ENCODE measurements around the gene SNX8. TPM values are rescaled to one million over a fixed set of nuclear protein-coding genes. Genes with fewer than 3 reads are reported as not detected.
A peak's percentile ranks its signal among the peaks of the same experiment; 100 is the strongest.

SNX8 gene
- total RNA-seq, 2 donors from 2014 or later = 23.7 to 31.8 TPM

DNA sequence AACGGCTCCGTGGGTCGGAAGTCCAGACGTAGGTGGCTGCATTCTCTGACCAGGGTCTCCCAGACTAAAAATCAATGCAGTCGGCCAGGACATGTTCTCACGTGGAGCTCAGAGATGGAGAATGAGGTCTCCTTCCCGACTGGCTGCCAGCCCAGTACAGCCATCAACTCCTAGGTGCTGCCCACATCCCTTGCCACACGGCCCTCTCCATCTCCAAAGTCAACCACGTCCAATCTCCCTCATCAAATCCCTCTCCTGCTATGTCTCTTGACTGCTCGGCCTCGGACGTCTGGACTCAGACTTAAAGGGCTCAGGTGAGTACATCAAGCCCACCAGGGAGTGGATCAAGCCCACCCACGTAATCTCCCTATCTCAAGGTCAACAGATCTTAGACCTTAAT, 88.4 kb downstream of the SNX8 start:
- no peak overlapping the region for H3K27ac Mint-ChIP-seq
- no peak overlapping the region for H3K4me3 Mint-ChIP-seq
- H3K27me3 Mint-ChIP-seq = no peaks in the 10 kb centered on the region
- no peaks in the 10 kb centered on the region for H3K9me3 Mint-ChIP-seq
- no peak for ATAC-seq (replicated peaks)
- peaks cover 61% of the 10 kb centered on the region for H3K36me3 Mint-ChIP-seq (ENCODE audit: low read depth)
- H3K4me1 Mint-ChIP-seq = peaks cover 5% of the 10 kb centered on the region

DNA sequence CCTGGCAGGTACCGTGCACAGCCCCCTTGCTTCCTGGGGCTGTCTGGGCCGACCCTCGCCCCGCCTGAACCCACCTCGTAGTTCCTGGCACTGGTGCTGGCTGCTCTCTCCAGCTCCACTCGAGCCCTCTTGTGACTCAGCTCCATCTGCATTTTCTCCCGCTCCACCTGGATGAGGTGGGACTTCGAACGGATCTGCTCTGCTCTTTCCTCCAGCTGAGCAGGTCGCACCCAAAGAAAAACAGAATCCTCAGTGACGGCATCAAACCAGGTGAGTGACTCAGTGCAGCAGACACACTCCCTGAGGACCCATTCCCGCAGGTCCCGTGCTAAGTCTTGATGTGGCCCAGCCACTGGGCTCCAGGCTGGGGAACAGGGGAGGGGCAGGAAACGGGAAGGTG, 88.9 kb downstream of the SNX8 start:
- no peak for ATAC-seq (replicated peaks)
- H3K27me3 Mint-ChIP-seq = no peaks in the 10 kb centered on the region
- no peaks in the 10 kb centered on the region for H3K9me3 Mint-ChIP-seq
- H3K4me3 Mint-ChIP-seq = no peak overlapping the region
- H3K27ac Mint-ChIP-seq = no peak overlapping the region
- peaks cover 5% of the 10 kb centered on the region for H3K4me1 Mint-ChIP-seq
- peaks cover 61% of the 10 kb centered on the region for H3K36me3 Mint-ChIP-seq (ENCODE audit: low read depth)

DNA sequence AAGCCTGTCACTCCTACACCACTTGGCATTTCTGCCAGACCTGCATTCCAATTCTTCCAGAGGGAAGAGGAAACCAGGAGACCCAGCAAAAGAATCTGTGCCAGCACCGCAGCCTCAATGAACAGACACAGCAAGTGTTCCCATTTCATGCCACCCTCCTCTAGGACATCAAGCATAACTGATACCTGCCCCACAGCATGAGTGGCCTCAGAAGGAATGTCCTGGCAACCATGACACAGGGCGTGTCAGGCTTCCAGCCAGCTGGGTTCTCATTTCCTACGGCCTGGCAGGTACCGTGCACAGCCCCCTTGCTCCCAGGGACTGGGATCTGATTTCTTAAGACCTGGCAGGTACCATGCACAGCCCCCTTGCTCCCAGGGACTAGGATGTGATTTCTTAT, 89.3 kb downstream of the SNX8 start:
- H3K9me3 Mint-ChIP-seq = no peaks in the 10 kb centered on the region
- peaks cover 58% of the 10 kb centered on the region for H3K36me3 Mint-ChIP-seq (ENCODE audit: low read depth)
- ATAC-seq (replicated peaks) = no peak

DNA sequence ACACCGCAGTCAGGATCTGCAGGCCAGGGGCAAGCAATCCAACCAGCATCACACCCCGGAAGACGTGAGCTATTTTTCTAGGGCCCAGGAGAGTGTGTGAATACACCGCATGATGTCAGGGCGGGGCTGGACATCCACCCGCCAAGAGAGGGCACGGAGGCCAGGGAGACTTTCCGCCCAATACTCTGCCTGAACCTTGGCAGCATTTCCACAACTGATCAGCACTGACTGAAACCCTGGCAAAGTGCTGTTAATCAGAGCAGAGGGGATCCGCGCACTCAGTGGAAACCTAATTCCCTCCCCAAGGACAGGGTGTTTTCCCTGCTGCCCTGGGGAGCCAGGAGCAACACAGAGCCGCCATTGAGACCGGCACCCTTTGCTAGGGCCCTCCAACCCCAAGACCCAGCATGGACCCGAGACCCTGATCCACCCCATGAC, 89.7 kb downstream of the SNX8 start:
- ATAC-seq (replicated peaks) = no peak
- H3K9me3 Mint-ChIP-seq = no peaks in the 10 kb centered on the region
- H3K36me3 Mint-ChIP-seq (ENCODE audit: low read depth) = peaks cover 53% of the 10 kb centered on the region
- no peak overlapping the region for H3K4me3 Mint-ChIP-seq
- H3K4me1 Mint-ChIP-seq = peaks cover 1% of the 10 kb centered on the region
- H3K27ac Mint-ChIP-seq = no peak overlapping the region
- no peaks in the 10 kb centered on the region for H3K27me3 Mint-ChIP-seq

More for the DNA sequence above, 89.3 kb downstream of the SNX8 start:
- Mint-ChIP-seq H3K27ac (no peak overlapping the region), H3K4me3 (no peak overlapping the region), H3K4me1 (peaks cover 5% of the 10 kb centered on the region), H3K27me3 (no peaks in the 10 kb centered on the region)

DNA sequence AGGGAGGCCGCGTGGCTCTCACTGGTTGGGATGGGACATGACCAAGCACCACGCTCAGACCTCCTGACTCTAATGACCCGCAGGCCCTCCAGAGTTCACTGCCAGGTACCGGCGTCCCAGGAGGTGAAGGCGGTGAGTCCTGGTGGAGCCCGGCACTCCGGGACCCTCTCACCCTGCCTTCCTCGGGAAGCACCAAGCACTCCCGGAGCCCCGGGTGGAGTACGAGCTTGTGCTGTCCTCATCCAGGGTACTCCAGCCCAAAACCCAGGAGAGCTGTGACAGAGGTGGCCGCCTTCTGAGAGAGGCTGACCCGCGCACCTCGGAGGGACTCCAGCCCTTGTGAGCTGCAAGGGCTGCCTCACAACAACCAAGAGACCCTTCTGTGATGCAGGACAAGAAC, 90.9 kb downstream of the SNX8 start:
- Mint-ChIP-seq H3K4me1 (no peaks in the 10 kb centered on the region), H3K4me3 (no peak overlapping the region), H3K9me3 (no peaks in the 10 kb centered on the region), H3K27ac (no peak overlapping the region), H3K36me3 (ENCODE audit: low read depth) (peaks cover 52% of the 10 kb centered on the region), H3K27me3 (no peaks in the 10 kb centered on the region)
- ATAC-seq (replicated peaks) = no peak

DNA sequence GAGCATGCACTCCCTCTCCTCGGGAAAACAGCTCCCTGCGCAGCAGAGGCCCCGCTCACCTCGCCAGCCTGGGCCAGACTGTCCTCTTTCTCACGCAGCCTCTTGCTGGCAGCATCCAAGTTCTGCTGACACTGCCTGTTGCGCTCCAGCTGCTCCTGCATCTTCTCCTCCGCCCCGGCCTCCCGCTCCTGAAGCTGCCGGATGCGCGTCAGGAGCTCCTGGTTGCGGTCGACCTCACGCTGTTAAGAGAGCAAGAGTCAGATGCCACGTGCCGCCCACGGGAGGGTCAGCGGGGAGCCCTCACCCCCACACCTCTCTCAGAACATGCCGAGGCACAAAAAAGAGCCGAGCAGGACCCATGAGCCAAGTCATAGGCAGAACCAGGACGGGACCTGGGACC, 91.7 kb downstream of the SNX8 start:
- no peak for ATAC-seq (replicated peaks)
- Mint-ChIP-seq H3K9me3 (no peaks in the 10 kb centered on the region), H3K27ac (no peak overlapping the region), H3K36me3 (ENCODE audit: low read depth) (peaks cover 52% of the 10 kb centered on the region), H3K4me3 (no peak overlapping the region), H3K27me3 (no peaks in the 10 kb centered on the region), H3K4me1 (no peaks in the 10 kb centered on the region)

DNA sequence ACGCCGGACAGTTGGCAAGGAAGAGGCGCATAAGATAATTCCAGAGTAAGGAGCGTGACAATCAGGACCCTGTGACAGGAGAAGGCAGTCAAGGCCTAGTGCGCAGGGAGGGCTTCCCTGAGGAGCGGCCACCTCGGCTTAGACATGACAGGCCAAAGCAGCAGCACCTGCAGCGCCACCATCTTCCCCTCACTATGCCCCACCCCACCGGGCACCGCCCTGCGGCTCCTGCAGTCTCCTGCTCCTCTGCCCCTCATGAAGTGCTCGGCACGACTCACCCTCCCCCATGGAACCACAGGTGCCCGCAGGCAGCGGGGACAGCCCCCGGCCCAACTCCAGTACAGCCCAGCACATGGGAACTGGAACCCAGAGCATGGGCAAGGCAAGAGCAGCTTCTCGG, 93.3 kb downstream of the SNX8 start:
- Mint-ChIP-seq H3K27ac (no peak overlapping the region), H3K9me3 (no peaks in the 10 kb centered on the region), H3K36me3 (ENCODE audit: low read depth) (peaks cover 59% of the 10 kb centered on the region), H3K4me1 (peaks cover 2% of the 10 kb centered on the region), H3K27me3 (no peaks in the 10 kb centered on the region), H3K4me3 (no peak overlapping the region)
- ATAC-seq (replicated peaks) = no peak

DNA sequence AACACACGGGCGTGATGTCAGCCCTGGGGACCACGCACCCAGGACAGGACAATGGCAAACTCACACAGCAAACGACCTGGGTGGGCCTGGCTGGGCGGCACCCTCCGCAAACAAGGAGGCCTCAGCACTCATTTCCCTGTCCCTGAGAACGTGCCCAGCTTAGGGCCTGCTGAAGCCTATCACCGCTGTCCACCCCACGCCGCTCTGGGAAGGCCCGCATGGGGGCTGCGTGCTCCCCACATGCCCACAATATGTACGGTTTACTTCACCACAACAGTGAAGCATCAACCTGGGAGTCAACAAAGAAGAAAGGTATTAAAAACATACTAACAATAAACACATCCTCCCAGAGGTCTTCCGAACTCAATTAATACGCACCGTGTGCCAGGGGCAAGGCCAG, 93.7 kb downstream of the SNX8 start:
- peaks cover 7% of the 10 kb centered on the region for H3K4me1 Mint-ChIP-seq
- H3K36me3 Mint-ChIP-seq (ENCODE audit: low read depth) = peaks cover 59% of the 10 kb centered on the region
- H3K27me3 Mint-ChIP-seq = no peaks in the 10 kb centered on the region
- no peak overlapping the region for H3K27ac Mint-ChIP-seq
- no peak for ATAC-seq (replicated peaks)
- no peak overlapping the region for H3K4me3 Mint-ChIP-seq
- H3K9me3 Mint-ChIP-seq = no peaks in the 10 kb centered on the region

DNA sequence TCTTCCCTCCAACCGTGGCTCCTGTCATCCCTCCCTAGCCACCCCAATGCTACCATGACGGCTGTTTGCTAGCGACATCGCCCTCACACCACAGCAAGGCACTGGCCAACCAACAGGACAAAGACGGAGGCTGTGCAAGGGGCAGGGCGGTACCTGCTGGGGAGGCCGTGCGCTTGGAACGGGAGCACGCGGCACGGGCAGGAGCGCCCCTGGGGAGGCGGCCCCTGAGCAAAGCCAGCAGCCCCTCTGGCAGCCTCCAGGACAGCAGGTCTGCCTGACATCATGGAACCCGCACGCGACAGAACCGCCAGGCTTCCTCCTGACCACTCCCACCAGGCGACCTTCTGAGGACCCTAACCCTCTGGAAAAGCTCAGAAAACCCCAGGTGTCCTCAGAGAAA, 94.2 kb downstream of the SNX8 start:
- peaks cover 60% of the 10 kb centered on the region for H3K36me3 Mint-ChIP-seq (ENCODE audit: low read depth)
- no peak overlapping the region for H3K4me3 Mint-ChIP-seq
- no peak overlapping the region for H3K27ac Mint-ChIP-seq

DNA sequence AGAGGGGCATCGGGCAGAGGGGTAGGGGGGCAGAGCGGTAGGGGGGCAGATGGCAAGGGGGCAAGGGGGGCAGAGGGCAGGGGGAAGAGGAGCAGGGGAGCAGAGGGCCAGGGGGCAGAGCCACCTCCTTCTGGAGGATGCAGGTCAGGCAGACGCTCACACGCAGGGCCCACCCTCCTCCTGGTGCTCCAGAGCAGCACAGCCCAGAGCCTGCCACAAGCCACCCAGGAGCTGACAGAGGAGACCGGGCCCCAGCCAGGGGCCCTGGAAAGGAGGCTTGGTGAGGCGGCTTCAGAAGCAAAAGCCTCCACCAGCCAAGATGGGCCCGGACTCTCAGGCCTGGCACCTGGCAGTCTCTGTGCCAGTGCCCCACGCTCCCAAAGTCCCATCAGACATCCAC, 94.6 kb downstream of the SNX8 start:
- Mint-ChIP-seq H3K4me1 (peaks cover 9% of the 10 kb centered on the region), H3K36me3 (ENCODE audit: low read depth) (peaks cover 64% of the 10 kb centered on the region), H3K4me3 (no peak overlapping the region), H3K27ac (no peak overlapping the region), H3K27me3 (no peaks in the 10 kb centered on the region), H3K9me3 (no peaks in the 10 kb centered on the region)
- ATAC-seq (replicated peaks) = no peak

More for the DNA sequence above, 94.2 kb downstream of the SNX8 start:
- ATAC-seq (replicated peaks) = no peak
- Mint-ChIP-seq H3K9me3 (no peaks in the 10 kb centered on the region), H3K4me1 (peaks cover 9% of the 10 kb centered on the region), H3K27me3 (no peaks in the 10 kb centered on the region)

DNA sequence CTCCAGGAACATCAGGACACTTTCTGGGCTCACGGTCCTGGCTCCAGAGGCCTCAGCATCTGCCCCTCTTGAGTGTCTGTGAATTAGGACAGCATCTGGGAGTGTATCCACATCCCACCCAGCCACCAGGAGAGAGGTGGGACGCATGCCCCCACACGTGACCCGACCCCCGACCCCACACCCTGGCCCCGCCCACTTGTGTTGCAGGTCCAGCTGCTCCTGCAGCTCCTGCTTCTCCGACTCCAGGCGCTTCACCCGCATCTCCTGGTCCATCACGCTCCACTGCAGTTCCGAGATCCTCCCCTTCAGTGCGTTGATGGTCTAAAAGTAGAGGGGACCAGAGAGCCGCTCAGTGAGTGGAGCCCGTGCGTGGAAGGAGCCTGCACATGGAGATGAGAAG, 95.1 kb downstream of the SNX8 start:
- no peak for ATAC-seq (replicated peaks)
- H3K4me1 Mint-ChIP-seq = peaks cover 9% of the 10 kb centered on the region
- no peak overlapping the region for H3K4me3 Mint-ChIP-seq
- H3K27me3 Mint-ChIP-seq = no peaks in the 10 kb centered on the region
- no peaks in the 10 kb centered on the region for H3K9me3 Mint-ChIP-seq
- peaks cover 63% of the 10 kb centered on the region for H3K36me3 Mint-ChIP-seq (ENCODE audit: low read depth)
- H3K27ac Mint-ChIP-seq = no peak overlapping the region

DNA sequence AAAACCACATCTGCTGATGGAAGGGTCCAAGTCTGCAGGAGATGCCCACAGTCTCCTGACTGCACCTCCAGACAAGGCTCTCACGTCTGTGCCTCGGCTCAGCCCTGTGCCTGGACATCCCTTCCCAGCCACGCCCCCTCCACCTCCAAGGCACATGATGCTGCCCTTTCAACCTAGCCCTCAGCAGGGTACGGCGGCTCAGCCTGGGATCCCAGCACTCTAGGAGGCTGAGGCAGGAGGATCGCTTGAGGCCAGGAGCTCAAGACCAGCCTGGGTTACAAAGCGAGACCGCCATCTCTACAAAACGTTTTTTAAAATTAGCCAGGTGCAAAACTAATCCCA, 95.8 kb downstream of the SNX8 start:
- no peak overlapping the region for H3K27ac Mint-ChIP-seq
- ATAC-seq (replicated peaks) = no peak
- no peaks in the 10 kb centered on the region for H3K27me3 Mint-ChIP-seq
- H3K4me3 Mint-ChIP-seq = no peak overlapping the region
- H3K9me3 Mint-ChIP-seq = no peaks in the 10 kb centered on the region
- H3K4me1 Mint-ChIP-seq = peaks cover 9% of the 10 kb centered on the region
- peaks cover 67% of the 10 kb centered on the region for H3K36me3 Mint-ChIP-seq (ENCODE audit: low read depth)

DNA sequence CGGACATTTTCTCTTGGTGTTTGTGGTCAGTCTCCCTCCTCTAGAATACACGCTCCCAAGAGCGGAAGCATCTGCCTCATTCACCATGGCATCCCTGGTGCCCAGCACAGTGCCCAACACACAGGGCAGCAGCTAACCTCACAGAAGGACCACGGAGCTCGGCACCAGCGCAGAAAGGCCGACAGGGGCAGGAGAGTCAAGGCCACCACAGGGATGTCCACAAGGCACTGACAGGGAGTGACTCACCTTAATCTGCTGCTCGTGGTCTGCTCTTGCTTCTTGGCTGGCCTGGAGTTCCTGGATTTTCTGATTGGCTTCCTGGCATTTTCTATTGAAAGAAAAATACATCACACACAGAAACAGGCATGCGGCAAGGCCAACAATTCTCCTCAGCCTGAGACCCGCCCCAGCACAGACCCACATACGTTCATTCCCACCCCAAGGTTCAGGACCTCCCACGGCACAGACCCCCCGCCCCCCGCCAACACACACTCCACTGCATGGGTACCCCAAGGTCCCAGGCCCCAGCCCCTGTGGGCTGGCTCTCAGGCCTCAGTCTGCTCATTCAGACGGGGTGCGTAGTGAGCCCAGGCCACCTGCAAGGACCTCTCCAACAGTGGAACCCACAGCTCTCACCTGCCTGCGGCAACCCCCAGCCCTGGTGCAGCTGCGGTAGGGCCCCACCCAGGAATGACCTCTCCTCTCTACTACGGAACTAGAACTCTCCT, 96.4 kb downstream of the SNX8 start:
- Mint-ChIP-seq H3K9me3 (no peaks in the 10 kb centered on the region), H3K27me3 (no peaks in the 10 kb centered on the region), H3K4me1 (peaks cover 9% of the 10 kb centered on the region), H3K27ac (no peak overlapping the region), H3K36me3 (ENCODE audit: low read depth) (peaks cover 70% of the 10 kb centered on the region), H3K4me3 (no peak overlapping the region)
- ATAC-seq (replicated peaks) = no peak

DNA sequence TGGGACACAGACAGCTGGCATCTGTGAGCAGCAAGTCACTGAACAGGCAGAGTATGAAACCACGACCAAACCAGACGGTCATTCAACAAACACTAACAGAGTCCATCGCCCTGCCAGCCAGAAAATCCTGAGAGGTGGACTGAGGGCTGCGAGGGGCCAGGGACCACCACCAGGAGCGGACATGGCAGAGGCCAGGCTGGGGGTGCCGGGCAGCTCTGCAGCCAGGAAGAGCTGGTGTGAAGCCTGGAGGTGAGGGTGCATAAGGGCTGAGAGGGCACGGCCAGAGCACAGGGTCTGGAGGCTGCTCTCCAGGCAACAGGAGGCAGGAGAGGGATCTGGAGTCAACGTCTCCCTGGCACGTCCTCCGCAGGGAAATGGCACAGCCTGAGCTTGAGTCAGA, 97.0 kb downstream of the SNX8 start:
- H3K4me1 Mint-ChIP-seq = peaks cover 9% of the 10 kb centered on the region
- H3K36me3 Mint-ChIP-seq (ENCODE audit: low read depth) = peaks cover 70% of the 10 kb centered on the region
- no peaks in the 10 kb centered on the region for H3K27me3 Mint-ChIP-seq
- no peaks in the 10 kb centered on the region for H3K9me3 Mint-ChIP-seq
- H3K4me3 Mint-ChIP-seq = no peak overlapping the region
- ATAC-seq (replicated peaks) = no peak
- H3K27ac Mint-ChIP-seq = no peak overlapping the region

DNA sequence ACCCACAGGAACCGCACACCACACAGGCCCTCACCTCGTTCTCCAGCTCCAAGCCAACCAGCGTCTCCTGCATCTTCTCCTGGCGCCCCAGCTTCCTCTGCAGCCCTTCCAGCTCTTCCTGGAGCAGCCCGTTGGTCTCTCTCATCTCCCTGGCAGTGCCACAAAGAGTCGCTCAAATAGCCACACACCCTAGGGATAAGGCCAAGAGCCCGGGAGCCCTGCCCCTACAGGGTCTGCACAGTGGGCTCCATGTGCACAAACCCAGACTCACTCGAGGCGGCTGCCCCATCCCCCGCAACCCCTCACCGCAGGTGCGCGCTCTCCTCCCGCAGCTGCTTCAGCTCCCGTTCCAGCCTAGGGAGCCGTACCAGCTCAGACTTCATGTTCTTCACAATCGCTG, 98.4 kb downstream of the SNX8 start:
- no peaks in the 10 kb centered on the region for H3K27me3 Mint-ChIP-seq
- no peak for ATAC-seq (replicated peaks)
- H3K4me1 Mint-ChIP-seq = peaks cover 9% of the 10 kb centered on the region
- no peaks in the 10 kb centered on the region for H3K9me3 Mint-ChIP-seq
- peaks cover 61% of the 10 kb centered on the region for H3K36me3 Mint-ChIP-seq (ENCODE audit: low read depth)
- no peak overlapping the region for H3K4me3 Mint-ChIP-seq
- peak overlapping the region; percentile 67 for H3K27ac Mint-ChIP-seq

DNA sequence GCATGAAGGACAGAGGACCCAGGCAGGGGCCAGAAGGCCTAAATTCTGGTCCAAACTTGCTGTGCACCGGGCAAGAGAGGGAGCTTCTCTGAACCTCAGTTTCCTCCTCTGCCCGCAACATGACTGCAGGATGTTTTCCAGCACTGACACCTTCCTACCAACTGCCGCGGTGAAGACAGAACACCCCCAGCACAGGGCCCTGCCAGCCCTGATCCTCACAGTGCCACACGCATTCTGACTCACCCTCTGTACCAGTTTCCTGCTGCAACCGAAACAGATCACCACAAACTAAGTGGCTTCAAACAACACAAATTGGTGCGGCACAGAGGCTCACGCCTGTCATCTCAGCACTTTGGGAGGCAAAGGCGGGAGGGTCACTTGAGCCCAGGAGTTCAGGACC, 99.6 kb downstream of the SNX8 start:
- peak; percentile 98 for ATAC-seq (replicated peaks)
- Mint-ChIP-seq H3K27ac (peak overlapping the region; percentile 61), H3K4me3 (peak overlapping the region; percentile 18)

More for the DNA sequence above, 99.6 kb downstream of the SNX8 start:
- Mint-ChIP-seq H3K4me1 (peaks cover 9% of the 10 kb centered on the region), H3K36me3 (ENCODE audit: low read depth) (peaks cover 61% of the 10 kb centered on the region), H3K9me3 (no peaks in the 10 kb centered on the region), H3K27me3 (no peaks in the 10 kb centered on the region)
